HG03064 (cell line): ENCODE data around the gene ARFIP1.

ENCODE experiments used
- ATAC-seq: cut with Tn5 transposase; IDR thresholded peaks from one replicate; pipeline ENCODE4 v1.9.1; 2021; ENCODE audit warnings: low read depth; ENCODE audit not compliant: unreplicated experiment

The ARFIP1 gene

GRCh38 chr4:152957437-152958171 lies 177.8 kb downstream of the ARFIP1 start:
- no peak for ATAC-seq

GRCh38 chr4:152959080-152959479 lies 179.3 kb downstream of the ARFIP1 start:
- no peak for ATAC-seq

GRCh38 chr4:152960082-152960481 lies 180.3 kb downstream of the ARFIP1 start:
- no peak for ATAC-seq

- ATAC-seq: no peak
Observed at GRCh38 chr4:152961014-152961772, 181.4 kb downstream of the ARFIP1 start.

GRCh38 chr4:152961773-152962115 lies 182.0 kb downstream of the ARFIP1 start:
- no peak for ATAC-seq
